ENCODE measurements around the gene AHI1.
"Not testable (repeated sequence)": the region's sequence is repeated elsewhere in the genome, so short reads cannot be mapped to it uniquely, and the experiment has no call there.

Gene AHI1

GRCh38 chr6:135397172-135397952, 100.2 kb downstream of the AHI1 start:
- no peak for FAIRE-seq
- DNase-seq (ENCODE audit: insufficient read length, low spot score), result no peak

GRCh38 chr6:135395136-135395535, 102.4 kb downstream of the AHI1 start:
- DNase-seq (ENCODE audit: insufficient read length, low spot score), result no peak
- FAIRE-seq, result peak; percentile 4

GRCh38 chr6:135393289-135393688, 104.3 kb downstream of the AHI1 start:
- DNase-seq (ENCODE audit: insufficient read length, low spot score) (no peak), FAIRE-seq (no peak)

GRCh38 chr6:135390458-135390857, 107.1 kb downstream of the AHI1 start:
- FAIRE-seq, result no peak
- no peak for DNase-seq (ENCODE audit: insufficient read length, low spot score)

- FAIRE-seq, result no peak
- no peak for DNase-seq (ENCODE audit: insufficient read length, low spot score)
Observed at GRCh38 chr6:135385299-135385698, 112.2 kb downstream of the AHI1 start.

- FAIRE-seq (no peak), DNase-seq (ENCODE audit: insufficient read length, low spot score) (no peak)
Observed at GRCh38 chr6:135383766-135384165, 113.8 kb downstream of the AHI1 start.

GRCh38 chr6:135383301-135383700, 114.2 kb downstream of the AHI1 start:
- FAIRE-seq, result no peak
- DNase-seq (ENCODE audit: insufficient read length, low spot score), result no peak

GRCh38 chr6:135382182-135382628, 115.3 kb downstream of the AHI1 start:
- DNase-seq (ENCODE audit: insufficient read length, low spot score) (no peak), FAIRE-seq (no peak)

- FAIRE-seq, result no peak
- DNase-seq (ENCODE audit: insufficient read length, low spot score), result no peak
Observed at GRCh38 chr6:135380793-135381192, 116.7 kb downstream of the AHI1 start.

- FAIRE-seq (no peak), DNase-seq (ENCODE audit: insufficient read length, low spot score) (no peak)
Observed at GRCh38 chr6:135379647-135380046, 117.9 kb downstream of the AHI1 start.

- DNase-seq (ENCODE audit: insufficient read length, low spot score), result no peak
- FAIRE-seq, result peak; percentile 72
Observed at GRCh38 chr6:135372758-135373157, 124.8 kb downstream of the AHI1 start.

- FAIRE-seq; DNase-seq (ENCODE audit: insufficient read length, low spot score): not testable (repeated sequence)
Observed at GRCh38 chr6:135363622-135364021, 133.9 kb downstream of the AHI1 start.

- DNase-seq (ENCODE audit: insufficient read length, low spot score) (no peak), FAIRE-seq (no peak)
Observed at GRCh38 chr6:135362124-135362523, 135.4 kb downstream of the AHI1 start.

GRCh38 chr6:135360222-135360621, 137.3 kb downstream of the AHI1 start:
- DNase-seq (ENCODE audit: insufficient read length, low spot score), result no peak
- FAIRE-seq, result no peak

- DNase-seq (ENCODE audit: insufficient read length, low spot score) (no peak), FAIRE-seq (no peak)
Observed at GRCh38 chr6:135358985-135359384, 138.6 kb downstream of the AHI1 start.

- FAIRE-seq (peak; percentile 46), DNase-seq (ENCODE audit: insufficient read length, low spot score) (peak; percentile 43)
Observed at GRCh38 chr6:135358251-135358821, 139.2 kb downstream of the AHI1 start.

- no peak for DNase-seq (ENCODE audit: insufficient read length, low spot score)
- FAIRE-seq, result no peak
Observed at GRCh38 chr6:135354407-135354806, 143.1 kb downstream of the AHI1 start.

GRCh38 chr6:135353113-135353512, 144.4 kb downstream of the AHI1 start:
- FAIRE-seq, result no peak
- no peak for DNase-seq (ENCODE audit: insufficient read length, low spot score)

- FAIRE-seq (no peak), DNase-seq (ENCODE audit: insufficient read length, low spot score) (no peak)
Observed at GRCh38 chr6:135351635-135352034, 145.9 kb downstream of the AHI1 start.

GRCh38 chr6:135347887-135348286, 149.7 kb downstream of the AHI1 start:
- DNase-seq (ENCODE audit: insufficient read length, low spot score), result no peak
- no peak for FAIRE-seq

GRCh38 chr6:135346747-135347146, 150.8 kb downstream of the AHI1 start:
- DNase-seq (ENCODE audit: insufficient read length, low spot score), result peak; percentile 24
- no peak for FAIRE-seq

GRCh38 chr6:135344526-135344925, 153.0 kb downstream of the AHI1 start:
- no peak for DNase-seq (ENCODE audit: insufficient read length, low spot score)
- no peak for FAIRE-seq
